ENCODE data around the gene LMX1B.
A peak's percentile ranks its signal among the peaks of the same experiment; 100 is the strongest.

Gene LMX1B

GRCh38 chr9:126611193-126611591, 2.5 kb upstream of the LMX1B start:
- Histone ChIP-seq H3K23ac (ENCODE audit: low read depth, low read length, poor library complexity) (no peak overlapping the region), H2AFZ (ENCODE audit: low read length) (peak overlapping the region; percentile 44), H3K9me3 (replicated peaks in 1 of 2; ENCODE audit: control insufficient read depth in 2 of 2, insufficient read depth in 1 of 2, low read depth in 1 of 2, low read length in 2 of 2) (peaks cover 0 to 5% of the 10 kb centered on the region in 2 donors), H2BK15ac (ENCODE audit: low read length) (peak overlapping the region; percentile 87), H3K27me3 (ENCODE audit: control insufficient read depth in 3 of 3, insufficient read depth in 3 of 3, low read depth in 1 of 3, low read length in 3 of 3) (peaks cover 54 to 94% (median 90%) of the 10 kb centered on the region in 3 experiments), H3K4ac (ENCODE audit: low read length) (no peak overlapping the region), H4K91ac (ENCODE audit: low read depth, low read length, poor library complexity) (peak overlapping the region; percentile 43), H4K8ac (ENCODE audit: low read depth, low read length) (no peak overlapping the region), H2BK5ac (ENCODE audit: low read length) (no peak overlapping the region), H2AK5ac (ENCODE audit: low read depth, low read length) (peak overlapping the region; percentile 93), H2BK120ac (ENCODE audit: low read depth, low read length) (peak overlapping the region; percentile 41), H3K27ac (replicated peaks; ENCODE audit: low read length) (no peak overlapping the region), H3K14ac (ENCODE audit: low read length) (peak overlapping the region; percentile 97), H3K9ac (ENCODE audit: low read depth, low read length, poor library complexity) (peak overlapping the region; percentile 84), H3K18ac (ENCODE audit: low read length) (peak overlapping the region; percentile 97), H3K4me1 (ENCODE audit: control insufficient read depth in 2 of 2, insufficient read depth in 1 of 2, low read depth in 1 of 2, low read length in 2 of 2) (peaks cover 5 to 19% of the 10 kb centered on the region in 2 donors), H3K36me3 (replicated peaks in 1 of 2; ENCODE audit: control insufficient read depth in 2 of 2, insufficient read depth in 2 of 2, low read length in 2 of 2) (no peaks in the 10 kb centered on the region), H3K4me3 (ENCODE audit: low read length in 2 of 2) (peak overlapping the region in 1 of 2 donors; percentile 66), H2BK12ac (ENCODE audit: low read length) (peak overlapping the region; percentile 94), H3K4me2 (ENCODE audit: insufficient read depth, low read length, poor library complexity, severe bottlenecking) (peak overlapping the region; percentile 66), H3K79me1 (ENCODE audit: low read depth, low read length) (no peaks in the 10 kb centered on the region)
- DNase-seq (ENCODE audit: low spot score), result no peak
- no CpG with 5 or more reads among the region's 25 CpGs for WGBS, 2 donors (ENCODE audit: extremely low coverage in 2 of 2, insufficient read length in 2 of 2, insufficient replicate concordance in 1 of 2)

GRCh38 chr9:126611592-126612325, 2.0 kb upstream of the LMX1B start:
- Histone ChIP-seq H3K79me1 (ENCODE audit: low read depth, low read length) (no peaks in the 10 kb centered on the region), H2AK5ac (ENCODE audit: low read depth, low read length) (peak overlapping the region; percentile 93), H3K18ac (ENCODE audit: low read length) (peak overlapping the region; percentile 97), H3K27ac (replicated peaks; ENCODE audit: low read length) (no peak overlapping the region), H3K4ac (ENCODE audit: low read length) (no peak overlapping the region), H3K4me2 (ENCODE audit: insufficient read depth, low read length, poor library complexity, severe bottlenecking) (peak overlapping the region; percentile 73), H2AFZ (ENCODE audit: low read length) (peak overlapping the region; percentile 44), H2BK120ac (ENCODE audit: low read depth, low read length) (peak overlapping the region; percentile 41), H3K14ac (ENCODE audit: low read length) (peak overlapping the region; percentile 97), H4K8ac (ENCODE audit: low read depth, low read length) (no peak overlapping the region), H4K91ac (ENCODE audit: low read depth, low read length, poor library complexity) (no peak overlapping the region), H3K9me3 (replicated peaks in 1 of 2; ENCODE audit: control insufficient read depth in 2 of 2, insufficient read depth in 1 of 2, low read depth in 1 of 2, low read length in 2 of 2) (peaks cover 0 to 5% of the 10 kb centered on the region in 2 donors), H3K4me3 (ENCODE audit: low read length in 2 of 2) (peak overlapping the region in 1 of 2 donors; percentile 66), H2BK12ac (ENCODE audit: low read length) (peak overlapping the region; percentile 94), H3K36me3 (replicated peaks in 1 of 2; ENCODE audit: control insufficient read depth in 2 of 2, insufficient read depth in 2 of 2, low read length in 2 of 2) (no peaks in the 10 kb centered on the region), H2BK5ac (ENCODE audit: low read length) (no peak overlapping the region), H3K9ac (ENCODE audit: low read depth, low read length, poor library complexity) (peak overlapping the region; percentile 84), H3K23ac (ENCODE audit: low read depth, low read length, poor library complexity) (peak overlapping the region; percentile 44), H3K27me3 (ENCODE audit: control insufficient read depth in 3 of 3, insufficient read depth in 3 of 3, low read depth in 1 of 3, low read length in 3 of 3) (peaks cover 59 to 94% (median 93%) of the 10 kb centered on the region in 3 experiments), H3K4me1 (ENCODE audit: control insufficient read depth in 2 of 2, insufficient read depth in 1 of 2, low read depth in 1 of 2, low read length in 2 of 2) (peaks cover 5 to 19% of the 10 kb centered on the region in 2 donors), H2BK15ac (ENCODE audit: low read length) (peak overlapping the region; percentile 99)
- no peak for DNase-seq (ENCODE audit: low spot score)
- WGBS, 2 donors (ENCODE audit: extremely low coverage in 2 of 2, insufficient read length in 2 of 2, insufficient replicate concordance in 1 of 2), result no CpG with 5 or more reads among the region's 43 CpGs

- WGBS, 2 donors (ENCODE audit: extremely low coverage in 2 of 2, insufficient read length in 2 of 2, insufficient replicate concordance in 1 of 2), result no CpG with 5 or more reads among the region's 54 CpGs
- no peak for DNase-seq (ENCODE audit: low spot score)
- peak overlapping the region; percentile 94 for H3K18ac ChIP-seq (ENCODE audit: low read length)
Observed at GRCh38 chr9:126612326-126612812, 1.4 kb upstream of the LMX1B start.

More at GRCh38 chr9:126612326-126612812, 1.4 kb upstream of the LMX1B start:
- Histone ChIP-seq H3K4me2 (ENCODE audit: insufficient read depth, low read length, poor library complexity, severe bottlenecking) (peak overlapping the region; percentile 73), H3K79me1 (ENCODE audit: low read depth, low read length) (no peaks in the 10 kb centered on the region), H3K36me3 (replicated peaks in 1 of 2; ENCODE audit: control insufficient read depth in 2 of 2, insufficient read depth in 2 of 2, low read length in 2 of 2) (no peaks in the 10 kb centered on the region), H3K4me1 (ENCODE audit: control insufficient read depth in 2 of 2, insufficient read depth in 1 of 2, low read depth in 1 of 2, low read length in 2 of 2) (peaks cover 5 to 19% of the 10 kb centered on the region in 2 donors), H3K4ac (ENCODE audit: low read length) (no peak overlapping the region), H2BK5ac (ENCODE audit: low read length) (no peak overlapping the region), H2BK15ac (ENCODE audit: low read length) (peak overlapping the region; percentile 99), H3K14ac (ENCODE audit: low read length) (peak overlapping the region; percentile 47), H2BK12ac (ENCODE audit: low read length) (peak overlapping the region; percentile 94), H4K91ac (ENCODE audit: low read depth, low read length, poor library complexity) (no peak overlapping the region), H3K27me3 (ENCODE audit: control insufficient read depth in 3 of 3, insufficient read depth in 3 of 3, low read depth in 1 of 3, low read length in 3 of 3) (peaks cover 63 to 95% (median 93%) of the 10 kb centered on the region in 3 experiments), H3K9ac (ENCODE audit: low read depth, low read length, poor library complexity) (peak overlapping the region; percentile 44), H2AFZ (ENCODE audit: low read length) (peak overlapping the region; percentile 85), H3K4me3 (ENCODE audit: low read length in 2 of 2) (peak overlapping the region in 1 of 2 donors; percentile 61), H4K8ac (ENCODE audit: low read depth, low read length) (no peak overlapping the region), H3K23ac (ENCODE audit: low read depth, low read length, poor library complexity) (peak overlapping the region; percentile 44), H3K9me3 (replicated peaks in 1 of 2; ENCODE audit: control insufficient read depth in 2 of 2, insufficient read depth in 1 of 2, low read depth in 1 of 2, low read length in 2 of 2) (peaks cover 0 to 5% of the 10 kb centered on the region in 2 donors), H3K27ac (replicated peaks; ENCODE audit: low read length) (no peak overlapping the region), H2BK120ac (ENCODE audit: low read depth, low read length) (no peak overlapping the region), H2AK5ac (ENCODE audit: low read depth, low read length) (peak overlapping the region; percentile 94)
